HG03025 (cell line): ENCODE data around the gene UQCRC1.

Source experiments
- ATAC-seq: cut with Tn5 transposase; IDR thresholded peaks from one replicate; pipeline ENCODE4 v1.9.1; 2021; ENCODE audit warnings: mild to moderate bottlenecking, moderate library complexity; ENCODE audit not compliant: unreplicated experiment, low FRiP score

UQCRC1 gene

DNA sequence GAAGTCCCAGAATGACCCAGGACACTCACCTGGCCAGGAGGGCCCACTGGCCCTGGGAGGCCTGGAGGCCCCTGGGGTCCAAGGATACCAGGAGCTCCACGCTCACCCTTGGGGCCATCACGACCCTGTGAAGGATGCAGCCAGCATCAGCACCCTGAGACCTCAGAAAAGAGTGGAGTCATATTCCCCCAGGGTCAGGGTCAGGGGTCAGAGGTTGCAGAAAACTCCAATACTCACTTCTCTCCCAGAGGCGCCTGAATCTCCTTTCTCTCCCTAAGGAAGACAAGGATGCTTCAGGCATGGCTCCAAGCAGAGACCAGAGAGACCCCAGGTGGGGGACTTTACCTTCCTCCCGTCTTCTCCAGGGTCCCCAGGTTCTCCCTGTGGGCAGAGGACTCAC lies 32.8 kb downstream of the UQCRC1 start:
- no peak for ATAC-seq

DNA sequence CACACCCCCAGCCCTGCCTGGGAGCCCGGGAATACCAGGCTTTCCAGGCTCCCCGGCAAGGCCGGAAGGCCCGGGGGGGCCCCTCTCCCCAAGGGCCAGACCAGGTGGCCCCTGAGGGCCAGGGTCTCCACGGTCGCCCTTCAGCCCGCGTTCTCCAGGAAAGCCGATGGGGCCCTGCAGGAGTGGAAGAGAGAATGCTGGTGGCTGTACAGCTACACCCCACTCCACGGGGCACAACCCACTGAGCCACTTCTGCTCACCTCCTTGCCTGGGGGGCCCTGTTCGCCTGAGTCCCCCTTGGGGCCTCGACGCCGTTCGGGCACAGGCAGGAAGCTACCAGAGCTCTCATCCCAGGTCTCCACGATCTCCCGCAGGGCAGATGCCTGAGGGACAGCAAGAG lies 34.1 kb downstream of the UQCRC1 start:
- no peak for ATAC-seq

DNA sequence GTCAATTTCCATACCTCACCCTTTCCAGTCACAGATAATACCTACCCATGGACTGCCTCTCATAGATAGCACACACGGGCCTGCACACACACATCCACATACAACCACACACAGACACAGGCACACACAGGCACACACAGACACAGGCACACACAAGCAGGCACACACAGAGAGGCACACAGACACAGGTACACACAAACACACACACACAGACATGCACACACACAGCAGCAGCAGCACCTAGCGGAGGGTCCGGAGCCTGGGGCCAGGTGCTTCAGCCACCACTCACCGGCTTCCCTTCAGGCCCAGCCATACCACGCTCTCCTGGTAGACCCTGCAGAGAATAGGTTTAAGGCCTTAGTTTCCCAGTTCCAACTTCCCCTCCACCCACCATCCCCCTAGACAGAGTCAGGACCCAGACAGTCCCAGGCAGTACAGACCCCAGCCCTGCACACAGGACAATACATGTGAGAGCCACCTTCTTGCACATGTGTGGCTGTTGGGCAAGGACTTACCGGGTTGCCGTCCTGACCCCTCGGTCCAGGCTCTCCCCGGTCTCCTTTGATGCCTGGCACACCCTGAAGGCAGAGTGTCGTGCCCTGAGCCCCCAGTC lies 35.4 kb downstream of the UQCRC1 start:
- no peak for ATAC-seq

DNA sequence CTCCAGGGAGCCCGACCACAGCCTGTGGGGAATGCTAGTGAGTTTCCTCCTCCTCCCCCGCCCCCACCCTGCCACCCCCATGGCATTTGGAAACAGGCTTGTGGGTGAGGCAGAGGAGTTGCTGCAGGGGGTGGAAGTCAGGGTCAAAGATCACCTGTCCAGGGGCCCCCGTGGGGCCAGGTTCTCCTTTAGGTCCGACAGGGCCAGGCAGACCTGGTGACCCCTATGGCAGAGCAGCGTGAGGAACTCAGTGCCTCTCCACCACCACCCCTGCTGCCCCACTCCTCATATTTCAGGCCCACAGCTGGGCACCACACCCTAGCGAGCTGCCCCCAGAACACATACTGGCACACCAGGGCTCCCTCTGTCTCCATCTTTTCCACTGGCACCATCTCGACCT lies 36.9 kb downstream of the UQCRC1 start:
- ATAC-seq: no peak

DNA sequence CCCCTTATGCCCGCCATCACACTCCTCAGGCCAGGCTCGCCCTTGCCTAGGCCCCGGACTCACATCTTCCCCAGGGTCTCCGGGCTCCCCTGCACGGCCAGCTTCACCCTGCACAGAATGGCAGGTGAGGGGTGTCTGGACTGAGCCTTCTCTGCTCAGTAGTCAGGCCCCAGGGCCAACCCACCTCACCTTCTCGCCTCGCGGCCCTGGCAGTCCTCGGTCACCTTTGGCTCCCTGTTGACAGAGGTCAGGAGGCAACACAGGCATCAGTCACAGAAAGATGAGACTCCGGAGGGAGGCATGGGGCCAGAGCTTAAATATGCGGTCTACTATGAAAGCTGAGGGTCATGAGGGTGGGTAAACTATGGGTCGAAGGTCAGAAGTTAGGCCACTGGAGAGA lies 37.5 kb downstream of the UQCRC1 start:
- ATAC-seq: no peak

DNA sequence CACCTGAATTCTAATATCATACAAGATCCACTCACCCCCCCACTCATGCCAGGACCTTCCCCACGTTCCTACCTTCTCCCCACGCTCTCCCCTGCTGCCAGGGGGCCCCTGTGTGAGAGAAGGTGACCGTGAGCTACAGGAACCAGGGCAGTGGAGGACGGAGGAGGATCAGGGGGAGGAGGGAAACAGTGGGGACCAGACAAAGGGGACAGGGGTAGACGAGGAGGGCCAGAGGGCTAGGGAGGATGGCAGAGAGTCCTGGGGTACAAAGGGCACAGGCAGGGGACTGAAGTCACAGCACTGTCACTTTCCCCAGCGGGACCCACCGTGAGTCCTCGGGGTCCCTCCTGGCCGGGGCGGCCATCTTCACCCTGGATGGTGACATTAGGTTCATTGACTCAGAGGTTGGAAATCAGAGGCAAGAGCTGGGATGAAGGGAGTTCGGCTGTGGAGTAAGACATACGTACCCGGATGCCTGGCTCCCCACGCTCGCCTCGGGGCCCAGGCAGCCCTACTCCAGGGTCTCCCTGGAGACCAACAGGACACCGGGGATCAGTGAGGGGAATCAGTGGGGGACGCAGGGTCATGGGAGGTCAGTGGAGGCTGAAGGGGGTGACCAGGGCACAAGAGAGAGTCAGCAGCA lies 39.5 kb downstream of the UQCRC1 start:
- ATAC-seq: no peak

DNA sequence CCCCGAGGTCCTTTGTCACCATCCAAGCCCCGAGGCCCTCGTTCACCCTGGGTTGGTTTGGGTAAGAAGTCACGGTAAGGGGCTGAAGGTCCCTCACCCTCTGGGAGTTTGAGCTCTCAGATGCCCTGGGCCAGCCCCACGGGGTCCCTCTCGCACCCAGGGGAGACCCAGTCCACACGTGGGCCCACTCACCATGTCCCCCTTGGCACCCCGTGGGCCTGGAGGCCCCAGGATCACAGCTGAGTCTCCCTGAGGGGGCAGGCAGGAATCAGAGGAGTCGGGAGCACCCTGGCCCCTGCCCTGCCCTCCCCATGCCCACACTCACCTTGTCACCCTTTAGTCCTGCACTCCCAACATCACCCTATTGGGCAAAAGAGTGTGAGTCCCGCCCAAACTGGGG lies 40.0 kb downstream of the UQCRC1 start:
- no peak for ATAC-seq

DNA sequence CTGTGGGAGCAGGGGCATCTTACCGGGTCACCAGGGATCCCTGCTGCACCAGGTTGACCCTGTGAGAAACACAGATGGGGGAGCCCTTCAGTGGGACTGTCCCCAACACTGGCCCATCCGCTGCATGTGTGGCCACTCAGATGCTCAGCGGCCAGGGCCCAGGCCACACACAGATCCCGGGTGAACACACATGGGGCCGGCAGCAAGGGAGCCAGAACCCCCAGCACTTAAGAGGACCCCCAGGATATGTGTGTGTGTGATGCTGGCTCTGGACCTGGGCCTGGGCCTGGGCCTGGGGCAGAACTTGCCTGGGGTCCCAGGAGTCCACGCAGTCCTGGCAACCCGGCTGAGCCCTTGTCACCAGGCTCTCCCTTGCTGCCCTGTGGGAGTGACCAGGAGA lies 41.0 kb downstream of the UQCRC1 start:
- ATAC-seq: no peak

DNA sequence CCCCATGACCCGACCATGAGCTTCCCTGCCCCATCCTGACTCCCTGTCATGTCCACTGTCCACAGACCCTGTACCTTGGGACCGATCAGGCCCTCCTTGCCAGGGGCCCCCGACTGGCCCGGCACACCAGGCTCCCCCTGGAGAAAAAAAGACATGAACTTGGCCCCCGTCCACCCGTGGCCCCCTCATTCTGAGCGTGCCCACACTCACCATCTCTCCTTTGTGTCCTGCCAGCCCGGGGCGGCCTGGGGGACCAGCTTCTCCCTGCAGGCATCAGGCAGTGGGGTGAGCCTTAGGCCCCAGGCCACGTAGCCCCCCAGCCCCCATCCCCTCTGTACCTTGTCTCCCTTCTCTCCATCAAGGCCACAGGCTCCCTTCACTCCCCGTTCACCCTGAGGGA lies 41.9 kb downstream of the UQCRC1 start:
- no peak for ATAC-seq

DNA sequence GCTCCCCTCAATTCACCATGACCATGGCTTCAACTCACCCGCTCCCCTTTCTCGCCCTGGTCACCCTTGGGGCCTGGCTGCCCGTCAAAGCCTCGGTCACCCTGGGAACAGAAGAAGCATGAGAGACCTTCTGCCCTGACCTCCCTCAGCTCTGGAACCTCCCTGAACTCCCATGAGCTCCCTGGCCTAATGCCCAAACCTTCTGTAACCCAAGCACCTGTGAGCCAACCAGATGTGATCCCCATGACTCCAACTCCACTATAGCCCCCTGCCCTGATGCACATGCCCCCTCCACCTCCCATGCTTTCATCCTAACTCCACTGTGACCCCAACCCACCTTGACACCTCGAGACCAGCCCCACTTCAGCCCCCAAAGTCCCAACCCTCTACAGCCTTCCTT lies 42.4 kb downstream of the UQCRC1 start:
- no peak for ATAC-seq

DNA sequence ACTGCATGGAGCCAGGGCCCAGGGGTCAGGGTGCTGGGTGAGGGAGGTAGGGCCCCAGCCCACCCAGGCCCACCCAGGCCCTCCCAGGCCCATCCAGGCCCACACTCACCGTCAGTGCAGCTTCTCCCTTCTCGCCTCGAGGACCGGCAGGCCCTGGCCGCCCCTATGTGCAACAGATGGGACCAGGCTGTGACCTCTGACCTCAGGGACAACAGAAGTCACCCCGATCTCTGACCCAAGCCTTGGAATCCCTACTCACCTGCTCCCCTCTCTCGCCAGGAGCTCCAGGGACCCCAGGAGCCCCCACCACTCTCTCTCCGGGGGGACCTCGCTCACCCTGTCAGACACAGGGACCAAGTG lies 43.1 kb downstream of the UQCRC1 start:
- ATAC-seq: no peak

DNA sequence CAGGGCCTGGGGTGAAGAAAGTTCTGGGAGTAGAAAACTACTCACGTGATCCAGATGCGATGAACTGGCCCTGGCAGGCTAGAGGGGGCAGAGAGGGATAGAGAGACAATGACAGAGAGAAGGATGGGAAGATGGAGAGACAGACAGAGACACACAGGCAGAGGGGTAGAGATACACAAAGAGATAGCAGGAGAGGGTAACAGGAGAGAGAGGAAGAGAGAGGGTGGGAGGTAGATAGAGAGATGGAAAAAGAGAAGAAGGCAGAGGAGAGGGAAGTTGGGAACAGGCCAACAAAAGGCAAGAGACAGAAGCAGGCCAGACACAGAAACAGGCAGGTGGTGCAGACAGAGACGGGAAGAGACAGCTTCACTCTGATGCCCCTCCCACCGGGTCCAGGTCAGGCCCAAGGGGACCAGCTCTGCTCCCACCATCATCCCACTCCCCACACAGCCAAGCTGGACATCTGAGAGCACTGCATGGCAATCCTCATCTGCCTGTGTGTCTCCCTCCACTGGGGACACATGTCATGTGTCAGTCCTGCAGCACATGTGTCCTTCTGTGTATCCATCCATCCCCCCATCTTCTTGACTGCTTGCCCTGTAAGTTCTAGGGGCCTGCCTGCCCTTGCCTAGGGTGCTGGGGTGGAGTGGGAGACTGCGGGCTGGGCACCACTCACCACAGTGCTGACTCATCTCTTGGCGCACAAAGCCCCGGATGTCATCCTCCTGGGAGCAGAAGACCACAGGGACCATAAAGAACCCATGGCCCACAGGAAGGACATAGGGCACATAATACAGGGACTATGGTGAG lies 43.6 kb downstream of the UQCRC1 start:
- no peak for ATAC-seq

DNA sequence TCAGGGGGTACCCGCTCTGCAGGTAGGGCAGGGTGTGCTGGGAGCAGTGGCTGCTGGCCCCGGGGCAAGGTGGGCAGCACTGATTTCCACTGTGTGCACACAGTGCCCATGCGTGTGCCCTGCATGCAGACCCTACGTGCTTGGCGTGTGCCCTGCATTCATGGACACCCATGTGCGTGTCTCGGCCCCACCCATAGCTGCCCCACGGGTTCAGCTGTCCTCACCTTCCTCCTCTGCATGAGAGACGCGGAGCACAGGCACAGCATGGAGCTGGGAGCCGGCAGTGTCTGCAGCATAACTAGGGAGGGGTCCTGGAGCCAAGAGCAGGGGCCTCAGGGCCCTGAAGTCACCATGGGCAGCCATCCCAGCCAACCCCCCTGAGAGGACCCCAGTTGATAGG lies 44.3 kb downstream of the UQCRC1 start:
- no peak for ATAC-seq

DNA sequence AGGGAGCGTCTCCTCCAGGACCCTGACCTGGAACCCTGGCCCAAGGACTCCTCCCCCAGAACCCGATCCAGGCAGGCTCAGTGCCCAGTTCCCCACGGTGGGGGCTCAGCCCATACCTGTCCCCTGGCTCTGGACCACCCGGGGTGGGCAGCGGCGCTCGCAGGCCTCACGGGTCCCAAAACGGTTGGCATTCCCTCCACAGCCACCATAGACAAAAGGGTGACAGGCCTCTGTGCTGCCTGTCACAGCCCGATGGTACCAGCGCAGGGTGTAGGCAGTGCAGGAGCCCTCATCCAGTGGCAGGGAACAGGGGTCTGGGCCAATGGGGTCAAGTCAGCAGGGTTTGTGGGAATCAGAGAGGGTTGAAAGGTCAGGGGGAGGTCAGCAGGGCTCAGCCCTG lies 44.8 kb downstream of the UQCRC1 start:
- ATAC-seq: no peak

DNA sequence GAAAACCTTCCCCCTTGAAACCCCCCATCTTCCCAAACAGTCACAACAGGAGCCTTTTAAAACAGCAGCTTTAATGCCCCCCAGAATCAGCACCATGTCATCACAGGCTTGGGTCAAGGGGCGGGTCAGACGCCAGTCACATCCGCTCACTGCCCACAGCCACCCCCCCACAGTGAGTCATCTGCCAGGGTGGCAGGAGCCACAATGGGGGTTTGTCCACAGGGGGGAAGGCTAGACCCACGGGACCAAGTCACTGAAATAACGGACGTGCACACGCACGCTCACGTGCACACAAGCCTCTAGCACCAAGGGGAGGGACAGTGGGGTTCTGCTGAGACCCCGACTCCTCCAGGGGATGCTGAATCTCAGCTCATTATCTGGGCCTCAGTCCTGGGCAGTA lies 45.4 kb downstream of the UQCRC1 start:
- no peak for ATAC-seq

DNA sequence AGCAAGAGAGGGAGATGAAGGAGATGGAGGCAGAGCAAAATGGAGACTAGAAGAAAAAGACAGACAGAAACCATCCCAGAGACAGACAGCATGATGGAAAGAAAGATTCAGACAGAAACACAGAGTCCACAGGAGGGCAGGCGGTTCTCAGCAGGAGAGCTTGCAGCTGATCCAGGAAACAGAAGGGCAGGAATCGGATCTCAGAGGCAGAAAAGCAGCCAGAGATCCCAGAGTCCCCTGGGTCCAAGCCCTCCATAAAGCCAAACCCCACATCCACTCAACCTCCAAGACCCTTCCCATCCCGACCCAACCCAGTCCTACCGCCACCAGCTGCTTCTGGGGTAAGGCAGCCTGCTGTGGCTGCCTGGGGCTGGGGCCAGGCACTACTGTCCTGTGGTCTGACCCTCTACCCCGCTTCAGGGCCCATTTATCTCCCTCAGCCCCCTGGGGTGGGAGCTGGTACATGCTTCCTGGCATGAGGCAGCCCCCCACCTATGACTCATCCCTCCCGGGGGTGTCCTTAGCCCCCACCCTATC lies 46.0 kb downstream of the UQCRC1 start, which contains the start of gene UCN2:
Gene UCN2 (minus strand): TSS at position 400 of the 537 bp plus-strand sequence. CDS start 657 bp downstream, outside the sequence.
- no peak for ATAC-seq

DNA sequence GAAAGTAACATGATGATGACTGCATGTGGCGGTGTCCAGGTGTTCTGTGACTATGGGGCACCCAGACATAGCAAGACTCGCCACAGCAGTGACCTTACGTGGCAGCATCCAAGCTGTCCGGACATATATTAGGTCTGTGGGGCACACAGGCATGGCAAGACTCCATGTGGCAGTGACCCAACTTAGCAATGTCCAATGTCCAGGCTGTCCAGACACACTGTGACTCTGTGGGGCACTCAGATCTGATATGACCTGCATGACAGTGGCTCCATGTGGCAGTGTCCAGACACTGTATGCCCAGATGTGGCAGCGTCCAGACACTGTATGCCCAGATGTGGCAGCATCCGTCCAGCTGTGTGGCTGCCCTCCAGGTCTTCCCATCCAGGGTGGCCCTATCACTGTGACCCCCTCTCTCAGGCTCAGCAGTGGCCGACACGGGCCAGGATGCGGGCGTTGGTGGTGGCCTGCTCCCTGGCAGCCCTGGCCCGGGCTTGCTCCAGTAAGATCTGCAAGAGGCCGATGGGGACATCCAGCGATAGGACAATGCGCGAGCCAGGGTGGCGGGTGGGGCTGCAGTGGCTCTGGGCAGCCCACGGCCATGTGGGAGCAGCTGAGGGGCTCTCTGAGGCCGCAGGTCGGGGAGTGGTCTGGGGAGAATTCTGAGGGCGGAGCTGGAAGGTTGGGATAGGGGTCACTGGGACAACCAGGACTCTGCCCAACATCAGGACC lies 46.9 kb downstream of the UQCRC1 start:
- ATAC-seq: no peak

DNA sequence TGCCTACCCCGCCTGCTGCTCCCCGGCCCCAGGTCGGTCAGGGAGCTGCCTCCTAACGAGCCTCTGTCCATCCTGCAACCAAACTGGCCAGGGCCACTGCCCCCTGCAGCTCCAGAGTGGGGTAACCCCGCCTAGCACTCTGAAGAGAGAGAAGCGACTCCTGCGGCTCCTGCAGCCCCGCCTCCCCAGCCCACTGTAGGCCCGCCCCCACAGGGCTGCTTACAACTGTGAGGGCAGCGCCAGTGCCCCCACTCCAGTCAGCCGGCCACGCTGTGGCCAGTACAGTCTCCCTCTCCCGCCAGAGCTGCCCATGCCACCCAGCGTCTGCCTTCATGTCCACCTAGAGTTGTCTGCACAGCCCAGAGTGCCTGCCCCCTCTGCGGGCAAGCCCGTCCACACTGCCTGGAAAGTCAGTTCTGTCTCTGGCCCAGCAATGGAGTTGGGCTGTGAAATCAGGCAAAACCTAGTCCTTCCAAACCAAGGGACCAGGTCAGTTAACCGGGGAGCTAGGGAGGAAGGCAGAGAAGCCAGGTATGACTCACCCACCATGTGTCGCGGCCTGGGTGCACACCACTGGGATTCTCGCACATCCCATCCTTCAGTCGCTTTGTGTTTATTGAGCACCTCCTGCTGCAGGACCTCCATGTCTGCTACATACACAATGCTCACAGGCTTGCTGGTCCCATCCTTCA lies 48.3 kb downstream of the UQCRC1 start:
- no peak for ATAC-seq

DNA sequence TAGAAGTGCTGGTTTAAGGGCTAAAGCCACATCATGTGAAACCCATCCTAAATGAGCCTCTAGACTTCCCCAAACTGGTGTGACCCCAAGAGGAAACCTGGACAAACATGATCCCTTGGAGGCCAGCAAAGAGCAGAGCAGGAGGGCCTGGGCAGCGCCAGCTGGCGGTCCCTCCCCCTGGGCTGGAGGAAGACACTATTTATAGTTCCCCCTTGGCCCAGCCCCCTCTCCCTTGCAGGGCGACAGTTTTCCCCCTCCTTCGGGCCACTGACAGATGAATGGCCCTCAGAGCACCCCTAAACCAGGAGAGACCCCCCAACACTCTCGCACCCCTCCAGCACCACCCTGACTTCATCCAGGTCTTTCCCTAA lies 48.8 kb downstream of the UQCRC1 start:
- ATAC-seq: no peak

DNA sequence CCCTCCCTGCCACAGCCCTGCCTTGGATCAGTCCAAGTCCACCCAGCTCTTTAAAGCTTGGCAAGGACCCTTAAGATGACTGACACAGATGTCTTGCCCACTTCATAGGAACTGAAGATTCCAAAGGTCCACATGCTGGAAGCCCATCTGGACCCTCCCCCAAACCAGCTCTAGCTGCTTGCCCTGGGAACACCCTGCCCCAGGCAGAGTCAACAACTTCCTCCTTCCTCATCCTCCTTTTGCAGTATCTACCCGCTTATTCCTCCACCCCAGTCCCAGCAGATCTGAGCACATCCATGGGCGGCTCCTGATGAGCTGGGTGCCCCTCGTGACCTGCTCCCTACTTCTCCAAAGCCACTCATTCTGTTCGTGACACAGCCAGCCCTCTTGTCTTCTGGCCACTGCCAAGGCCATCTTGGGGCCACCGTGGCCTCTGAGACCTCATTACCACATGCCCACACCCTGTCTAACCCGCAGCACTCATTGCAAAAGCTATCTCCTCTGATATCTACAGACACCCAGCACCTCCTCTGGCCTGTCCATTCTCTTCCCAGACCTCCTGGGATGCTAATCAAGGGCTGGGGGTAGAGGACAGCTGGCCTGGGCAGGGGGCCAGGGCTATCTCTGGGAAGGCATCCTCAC lies 50.8 kb downstream of the UQCRC1 start:
- no peak for ATAC-seq
